Right lobe of liver (tissue), 6 donors: ENCODE measurements around the gene SLC38A1. TPM values are rescaled to one million over a fixed set of nuclear protein-coding genes. Genes with fewer than 3 reads are reported as not detected.
A peak's percentile ranks its signal among the peaks of the same experiment; 100 is the strongest.

Source experiments
- ATAC-seq, 4 donors: fragments of 200-7000 bp; cut with Tn5 transposase; one replicate each; pipeline ENCODE4 v1.9.1; 2020; ENCODE audit warnings: mild to moderate bottlenecking in 4 of 4, moderate library complexity in 4 of 4
- DNase-seq, 3 donors: peaks; one replicate each; pipeline ENCODE4 v3.0.0-alpha.2; 2020
- H3K27ac ChIP-seq, 3 donors: fragments of 200-600 bp; one replicate each; pipeline ENCODE4 v1.8.0; 2022
- H3K27me3 ChIP-seq, 2 donors: fragments of 200-600 bp; one replicate each; pipeline ENCODE4 v1.8.0; 2022
- H3K36me3 ChIP-seq, 4 donors: fragments of 200-600 bp; sonication (generic) in 1 of 4; one replicate each; pipeline versions ENCODE4 v1.5.1 to v1.8.0; 2017 to 2022; ENCODE audit warnings: control low read depth in 1 of 4
- H3K4me1 ChIP-seq, 4 donors: fragments of 200-600 bp; sonication (generic) in 1 of 4; one replicate each; pipeline versions ENCODE4 v1.5.1 to v1.8.0; 2017 to 2022; ENCODE audit warnings: control low read depth in 1 of 4
- H3K4me3 ChIP-seq, 3 donors: fragments of 200-600 bp; one replicate each; pipeline ENCODE4 v1.8.0; 2022
- H3K9me3 ChIP-seq, 4 donors: fragments of 200-600 bp; sonication (generic) in 1 of 4; one replicate each; pipeline versions ENCODE4 v1.5.1 to v1.8.0; 2017 to 2022; ENCODE audit warnings: control low read depth in 1 of 4
- POLR2A ChIP-seq: fragments of 450-650 bp; IDR thresholded peaks from one replicate; pipeline ENCODE4 v1.6.1; 2017; ENCODE audit warnings: antibody characterized with exemption, mild to moderate bottlenecking
- WGBS: methylation state at CpG from one replicate; pipeline ENCODE4 v1.1.6; 2018; ENCODE audit warnings: low coverage, low lambda C conversion rate; ENCODE audit not compliant: insufficient coverage; ENCODE audit errors: missing lambda C conversion rate; 5-methylcytosine and 5-hydroxymethylcytosine counted together
- intact Hi-C, 2 donors: fragments of 100-400 bp; cut with DNase I; formaldehyde crosslinking; loops; one replicate each; pipeline versions ENCODE4 v1.11.2 to v1.14.1; 2022
- total RNA-seq, 6 experiments: library from RNA; depleted of rRNA in 2 of 6; stranded (reverse); fragments of >200 nt in 2 of 6; fragmentation: NEBNext Ultra II Directional in 3 of 6; extraction: Animal tissue kit (Norgen Biotek cat#: 25700) in 3 of 6; gene quantifications; one replicate each; pipeline versions ENCODE4 v1.1.0 to v1.2.4, GENCODE V29; 2016 to 2023
- TF ChIP-seq, protein P1 (sequence below), 4 donors: fragments of 200-600 bp in 3 of 4; fragments of 450-650 bp in 1 of 4; IDR thresholded peaks; one replicate each; pipeline versions ENCODE4 v1.5.1 to v1.8.0; 2016 to 2022; ENCODE audit warnings: antibody characterized with exemption in 4 of 4, mild to moderate bottlenecking in 2 of 4
- donor health status: DM: no; HTN: yes; CAD: no.
- donor health status: DM: no; HTN: no; CAD: no.
- donor health status: DM: no; HTN: no; CAD: no.
- donor health status: DM: no; HTN: yes; CAD: no.
- donor health status: DM: no; HTN: yes; CAD: no.

Gene SLC38A1
- total RNA-seq, 6 experiments from 2014 or later = 7.9 to 20.7 (median 12.2) TPM

DNA sequence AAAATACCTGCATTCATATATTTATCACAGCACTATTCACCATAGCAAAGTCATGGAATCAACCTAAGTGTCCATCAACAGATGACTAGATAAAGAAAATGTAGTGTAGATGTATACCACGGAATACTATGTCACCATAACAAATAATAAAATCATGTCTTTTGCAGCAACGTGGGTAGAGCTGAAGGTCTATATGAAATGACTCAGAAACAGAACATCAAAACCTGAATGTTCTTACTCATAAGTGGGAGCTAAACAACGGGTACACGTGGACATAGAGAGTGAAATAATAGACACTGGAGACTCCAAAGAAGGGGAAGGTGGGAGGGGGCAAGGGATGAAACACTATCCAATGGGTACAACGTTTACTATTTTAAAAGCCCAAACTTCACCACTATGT, 37.9 kb downstream of the SLC38A1 start:
- DNase-seq (no peak), ATAC-seq (no peak)
- WGBS = 59% methylated on average over 5 of the region's 5 CpGs
- Histone ChIP-seq H3K27ac (no peak overlapping the region), H3K4me3 (no peak overlapping the region), H3K4me1 (no peaks in the 10 kb centered on the region), H3K36me3 (no peaks in the 10 kb centered on the region), H3K9me3 (no peaks in the 10 kb centered on the region), H3K27me3 (no peaks in the 10 kb centered on the region)
- TF ChIP-seq, protein P1, sequence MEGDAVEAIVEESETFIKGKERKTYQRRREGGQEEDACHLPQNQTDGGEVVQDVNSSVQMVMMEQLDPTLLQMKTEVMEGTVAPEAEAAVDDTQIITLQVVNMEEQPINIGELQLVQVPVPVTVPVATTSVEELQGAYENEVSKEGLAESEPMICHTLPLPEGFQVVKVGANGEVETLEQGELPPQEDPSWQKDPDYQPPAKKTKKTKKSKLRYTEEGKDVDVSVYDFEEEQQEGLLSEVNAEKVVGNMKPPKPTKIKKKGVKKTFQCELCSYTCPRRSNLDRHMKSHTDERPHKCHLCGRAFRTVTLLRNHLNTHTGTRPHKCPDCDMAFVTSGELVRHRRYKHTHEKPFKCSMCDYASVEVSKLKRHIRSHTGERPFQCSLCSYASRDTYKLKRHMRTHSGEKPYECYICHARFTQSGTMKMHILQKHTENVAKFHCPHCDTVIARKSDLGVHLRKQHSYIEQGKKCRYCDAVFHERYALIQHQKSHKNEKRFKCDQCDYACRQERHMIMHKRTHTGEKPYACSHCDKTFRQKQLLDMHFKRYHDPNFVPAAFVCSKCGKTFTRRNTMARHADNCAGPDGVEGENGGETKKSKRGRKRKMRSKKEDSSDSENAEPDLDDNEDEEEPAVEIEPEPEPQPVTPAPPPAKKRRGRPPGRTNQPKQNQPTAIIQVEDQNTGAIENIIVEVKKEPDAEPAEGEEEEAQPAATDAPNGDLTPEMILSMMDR (IDR thresholded peaks at IDR 0.05) = no peak
- intact Hi-C loops = no loop called here

DNA sequence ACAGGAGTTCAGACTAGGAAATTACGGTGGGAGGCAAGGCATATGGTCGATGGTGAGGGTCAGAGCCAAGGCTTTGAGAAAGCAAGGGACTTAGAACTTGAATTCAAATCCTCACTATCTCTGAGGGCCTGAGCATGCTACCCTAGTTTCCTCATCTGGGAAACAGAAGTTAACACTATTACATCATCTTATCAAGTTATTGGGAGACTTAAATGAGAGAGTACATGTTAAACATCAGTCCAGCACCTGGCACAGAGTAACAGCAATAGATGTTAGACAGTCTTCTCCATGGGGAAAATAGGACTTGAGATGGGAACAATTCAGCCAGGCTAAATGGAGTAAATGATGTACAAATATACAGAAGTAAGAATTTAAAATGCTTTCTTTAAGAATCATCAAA, 38.5 kb downstream of the SLC38A1 start:
- no peaks in the 10 kb centered on the region for H3K27me3 ChIP-seq
- H3K4me1 ChIP-seq = no peaks in the 10 kb centered on the region
- H3K4me3 ChIP-seq = no peak overlapping the region
- H3K36me3 ChIP-seq = no peaks in the 10 kb centered on the region
- DNase-seq = no peak
- no peaks in the 10 kb centered on the region for H3K9me3 ChIP-seq
- ATAC-seq = no peak
- TF ChIP-seq, protein P1 (IDR thresholded peaks at IDR 0.05) = no peak
- TF ChIP-seq POLR2A = no peak
- no peak overlapping the region for H3K27ac ChIP-seq
- intact Hi-C loops = no loop called here
- 85% methylated on average over 2 of the region's 2 CpGs for WGBS

DNA sequence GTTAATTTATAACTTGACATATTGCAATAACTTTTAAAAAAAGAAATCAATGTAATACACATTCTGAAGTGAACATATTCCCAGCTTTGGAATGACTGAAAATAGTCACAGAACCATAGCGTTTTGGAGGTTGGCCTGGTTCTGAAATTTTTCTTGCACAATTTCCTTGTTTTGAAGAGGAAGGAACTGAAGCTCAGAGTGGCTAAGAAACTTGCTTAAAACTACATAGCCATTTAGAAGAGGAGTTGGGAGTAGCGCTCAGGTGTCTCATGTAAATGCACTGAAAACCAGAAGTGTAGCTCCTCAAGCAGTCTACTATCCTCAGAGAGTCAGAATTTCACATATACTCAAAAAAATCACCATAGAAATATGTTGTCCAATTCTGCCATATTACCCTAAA, 41.2 kb downstream of the SLC38A1 start:
- peak in 1 of 4 donors; percentile 43 for ATAC-seq
- Histone ChIP-seq H3K36me3 (no peaks in the 10 kb centered on the region), H3K27me3 (no peaks in the 10 kb centered on the region), H3K4me3 (no peak overlapping the region), H3K4me1 (no peaks in the 10 kb centered on the region), H3K27ac (no peak overlapping the region), H3K9me3 (no peaks in the 10 kb centered on the region)
- WGBS = 63% methylated on average over 2 of the region's 2 CpGs
- intact Hi-C loops = no loop called here
- TF ChIP-seq POLR2A = no peak
- TF ChIP-seq, protein P1 (IDR thresholded peaks at IDR 0.05) = no peak
- DNase-seq = no peak

DNA sequence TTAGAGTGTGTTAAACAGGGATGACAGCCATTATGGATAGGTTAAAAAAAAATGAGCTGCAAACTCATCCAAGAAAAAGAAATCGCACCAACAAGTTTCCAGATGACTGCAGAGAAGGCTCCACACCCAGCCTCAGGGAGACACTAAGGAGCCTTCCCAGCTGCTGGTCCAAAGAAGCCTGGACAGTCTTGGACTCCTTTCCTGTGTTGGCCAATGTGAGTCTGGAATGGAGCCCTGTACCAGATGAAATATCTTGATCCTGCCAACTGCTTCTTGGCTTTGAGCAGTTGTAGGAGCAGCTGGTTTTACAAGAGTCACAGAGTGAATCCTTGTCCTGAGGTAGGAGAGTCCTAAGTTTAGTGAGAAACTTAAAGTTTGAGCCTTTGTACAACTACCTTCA, 44.5 kb downstream of the SLC38A1 start:
- 57% methylated on average over 1 of the region's 1 CpG for WGBS
- TF ChIP-seq POLR2A = no peak
- TF ChIP-seq, protein P1 (IDR thresholded peaks at IDR 0.05) = no peak
- Histone ChIP-seq H3K36me3 (no peaks in the 10 kb centered on the region), H3K9me3 (no peaks in the 10 kb centered on the region), H3K4me1 (no peaks in the 10 kb centered on the region), H3K4me3 (no peak overlapping the region), H3K27ac (no peak overlapping the region), H3K27me3 (no peaks in the 10 kb centered on the region)
- intact Hi-C loops = no loop called here
- ATAC-seq (peak in 1 of 4 donors; percentile 17), DNase-seq (no peak)

DNA sequence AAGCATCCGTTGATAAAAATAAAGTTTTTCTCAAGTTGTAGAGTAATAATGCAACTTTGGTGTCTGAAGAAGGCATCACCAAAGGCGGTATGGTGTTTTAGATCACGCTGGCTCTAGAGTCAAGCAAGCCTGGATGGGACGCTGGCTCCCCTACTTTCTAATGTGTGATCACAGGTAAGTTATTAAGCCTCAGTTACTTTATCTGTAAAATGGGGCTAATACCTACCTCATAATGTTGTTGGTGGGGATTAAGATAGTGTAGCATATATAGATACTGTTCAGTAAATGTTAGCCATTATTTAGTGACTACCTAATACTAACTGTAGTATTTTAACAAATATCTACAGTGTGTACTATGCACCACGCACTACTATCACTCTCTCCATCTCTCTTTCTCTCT, 45.8 kb downstream of the SLC38A1 start:
- DNase-seq (no peak), ATAC-seq (no peak)
- no peak overlapping the region for H3K4me3 ChIP-seq
- H3K27ac ChIP-seq = no peak overlapping the region
- H3K27me3 ChIP-seq = no peaks in the 10 kb centered on the region
- intact Hi-C loops = no loop called here
- H3K36me3 ChIP-seq = no peaks in the 10 kb centered on the region
- H3K9me3 ChIP-seq = no peaks in the 10 kb centered on the region
- no peak for TF ChIP-seq POLR2A
- TF ChIP-seq, protein P1 (IDR thresholded peaks at IDR 0.05) = no peak
- no peaks in the 10 kb centered on the region for H3K4me1 ChIP-seq
- 60% methylated on average over 5 of the region's 5 CpGs for WGBS
